GM12872 (cell line): Measurements from ENCODE around the gene LRBA.

ENCODE experiments used
- TF ChIP-seq, protein P1 (sequence below): IDR thresholded peaks from 3 replicates; pipeline ENCODE4 v1.5.1; 2011; ENCODE audit warnings: low read depth, mild to moderate bottlenecking, low read length, moderate library complexity; ENCODE audit not compliant: insufficient read depth

Gene LRBA

DNA sequence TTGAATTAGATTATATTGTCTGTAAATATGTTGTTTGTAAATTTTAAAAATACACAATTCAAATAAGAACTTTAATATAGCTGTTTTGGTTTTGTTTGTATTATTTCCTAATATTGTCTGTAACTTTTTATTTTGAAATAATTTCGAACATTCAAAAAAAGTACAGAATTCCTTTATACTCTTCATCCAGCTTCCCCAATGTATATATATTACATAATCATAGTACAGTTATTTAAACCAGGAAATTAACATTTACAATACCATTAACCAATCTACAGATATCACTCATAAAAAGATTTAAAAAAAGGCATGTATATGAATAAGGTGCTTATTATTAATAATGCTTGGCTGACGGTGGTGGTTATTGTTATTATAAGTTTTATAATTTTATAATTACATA lies 84.1 kb downstream of the LRBA start:
- TF ChIP-seq, protein P1, sequence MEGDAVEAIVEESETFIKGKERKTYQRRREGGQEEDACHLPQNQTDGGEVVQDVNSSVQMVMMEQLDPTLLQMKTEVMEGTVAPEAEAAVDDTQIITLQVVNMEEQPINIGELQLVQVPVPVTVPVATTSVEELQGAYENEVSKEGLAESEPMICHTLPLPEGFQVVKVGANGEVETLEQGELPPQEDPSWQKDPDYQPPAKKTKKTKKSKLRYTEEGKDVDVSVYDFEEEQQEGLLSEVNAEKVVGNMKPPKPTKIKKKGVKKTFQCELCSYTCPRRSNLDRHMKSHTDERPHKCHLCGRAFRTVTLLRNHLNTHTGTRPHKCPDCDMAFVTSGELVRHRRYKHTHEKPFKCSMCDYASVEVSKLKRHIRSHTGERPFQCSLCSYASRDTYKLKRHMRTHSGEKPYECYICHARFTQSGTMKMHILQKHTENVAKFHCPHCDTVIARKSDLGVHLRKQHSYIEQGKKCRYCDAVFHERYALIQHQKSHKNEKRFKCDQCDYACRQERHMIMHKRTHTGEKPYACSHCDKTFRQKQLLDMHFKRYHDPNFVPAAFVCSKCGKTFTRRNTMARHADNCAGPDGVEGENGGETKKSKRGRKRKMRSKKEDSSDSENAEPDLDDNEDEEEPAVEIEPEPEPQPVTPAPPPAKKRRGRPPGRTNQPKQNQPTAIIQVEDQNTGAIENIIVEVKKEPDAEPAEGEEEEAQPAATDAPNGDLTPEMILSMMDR: no peak

- TF ChIP-seq, protein P1: no peak
Measured at GRCh38 chr4:150923945-150924344, 91.1 kb downstream of the LRBA start.

GRCh38 chr4:150911326-150911725 lies 103.8 kb downstream of the LRBA start:
- TF ChIP-seq, protein P1: no peak

- TF ChIP-seq, protein P1: no peak
Measured at GRCh38 chr4:150909116-150909515, 106.0 kb downstream of the LRBA start.

DNA sequence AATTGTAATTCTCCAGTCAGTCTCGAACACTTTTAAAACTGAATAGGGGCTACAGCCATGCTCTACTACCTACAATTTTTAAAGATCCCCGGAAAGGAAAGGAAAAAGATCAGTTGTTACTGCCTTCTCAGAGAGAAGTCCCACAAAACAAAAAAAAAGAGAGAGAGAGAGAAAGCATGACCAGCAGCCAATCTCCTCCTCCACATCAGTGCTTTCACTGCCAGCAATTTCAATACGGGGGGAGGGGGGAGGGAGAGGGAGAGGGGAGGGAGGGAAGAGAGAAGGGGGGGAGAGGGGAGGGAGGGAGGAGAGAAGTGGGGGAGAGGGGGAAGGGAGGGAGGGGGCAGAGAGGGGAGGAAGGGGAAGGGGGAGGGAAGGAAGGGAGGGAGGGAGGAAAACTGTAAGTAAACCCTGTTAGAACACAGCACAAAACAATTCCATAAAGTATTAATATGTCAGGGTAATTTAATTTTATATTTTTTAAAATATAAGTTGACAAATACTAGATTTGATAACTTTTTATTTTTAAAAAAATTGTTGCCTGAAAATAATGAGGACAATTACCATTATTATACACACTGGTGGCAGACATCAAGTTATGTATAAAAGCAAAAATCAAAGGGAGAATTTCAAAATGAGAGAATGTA lies 108.0 kb downstream of the LRBA start:
- TF ChIP-seq, protein P1: no peak

DNA sequence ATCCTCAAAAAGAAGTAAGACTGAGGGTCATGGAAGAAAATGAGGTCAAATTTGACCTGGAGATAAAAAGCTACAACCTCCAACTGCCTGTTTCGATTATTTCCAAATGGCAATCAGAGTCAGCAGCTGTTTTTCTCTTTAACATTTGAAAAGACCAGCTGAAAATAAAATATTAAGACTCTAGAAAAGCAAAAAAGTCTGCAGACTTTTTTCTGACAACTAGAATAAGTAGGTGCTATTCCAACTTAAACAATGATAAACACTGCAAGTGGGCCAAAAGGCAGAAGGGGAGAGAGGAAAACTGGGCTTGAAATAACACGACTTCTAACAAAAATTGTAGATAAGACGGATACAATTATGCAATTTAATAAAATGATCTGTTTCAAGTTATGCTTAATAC lies 110.4 kb downstream of the LRBA start:
- TF ChIP-seq, protein P1: no peak

DNA sequence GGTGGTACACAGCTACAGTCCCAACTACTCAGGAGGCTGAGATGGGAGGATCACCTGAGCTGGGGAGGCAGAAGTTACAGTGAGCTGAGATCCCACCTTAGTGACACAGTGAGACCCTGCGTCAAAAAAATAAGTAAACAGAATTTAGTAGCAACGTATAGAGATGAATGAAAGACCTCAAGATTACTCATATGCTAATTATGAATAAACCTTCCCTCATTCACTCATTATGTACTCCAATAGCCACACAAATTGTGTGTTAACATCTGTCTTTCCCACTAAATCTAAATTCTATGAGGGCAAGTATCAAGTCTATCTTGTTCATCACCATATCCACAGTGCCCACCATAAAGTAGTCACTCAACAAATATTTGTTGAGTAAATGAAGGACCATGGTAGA lies 111.5 kb downstream of the LRBA start:
- TF ChIP-seq, protein P1: no peak

DNA sequence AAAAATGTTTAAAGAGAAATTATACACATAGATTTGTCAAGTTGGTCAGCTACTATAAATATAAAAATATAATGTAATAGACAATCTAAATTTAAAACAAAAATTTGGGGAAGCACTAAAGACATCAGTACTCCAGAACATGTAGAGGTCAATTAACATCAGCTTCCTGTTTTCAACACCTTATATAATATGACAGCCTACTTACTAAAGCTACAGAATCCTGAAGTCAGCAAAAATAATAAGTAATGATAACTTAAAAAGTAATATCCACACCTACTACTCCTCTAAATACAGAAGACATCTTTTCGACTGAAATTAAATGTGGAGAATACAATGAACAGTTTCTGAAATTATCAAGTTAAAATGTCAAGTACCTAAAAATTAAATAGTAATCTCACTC lies 118.6 kb downstream of the LRBA start:
- TF ChIP-seq, protein P1: no peak
